Endothelial cell of umbilical vein (primary cell): Measurements from ENCODE around the gene KRTAP10-5.

Experiments used
- CTCF ChIP-seq, 2 donors: IDR thresholded peaks; 1 replicate in 1 of 2; 2 replicates in 1 of 2; pipeline ENCODE4 v1.5.1; 2011; ENCODE audit warnings: low read length in 2 of 2, mild to moderate bottlenecking in 2 of 2, moderate library complexity in 2 of 2, control low read depth in 1 of 2, inconsistent platforms in 1 of 2, low read depth in 1 of 2; ENCODE audit not compliant: insufficient read depth in 1 of 2; ENCODE audit errors: extremely low read depth in 1 of 2
- EZH2 ChIP-seq: IDR thresholded peaks from 2 replicates; pipeline ENCODE4 v1.6.1; 2012; ENCODE audit warnings: borderline replicate concordance, low read depth, mild to moderate bottlenecking, moderate library complexity, low read length, inconsistent platforms; ENCODE audit not compliant: severe bottlenecking
- FOS ChIP-seq: IDR thresholded peaks from 2 replicates; pipeline ENCODE4 v1.6.1; 2011; ENCODE audit warnings: mild to moderate bottlenecking, low read length, moderate library complexity, borderline replicate concordance; ENCODE audit not compliant: insufficient read depth
- JUN ChIP-seq: IDR thresholded peaks from 2 replicates; pipeline ENCODE4 v1.6.1; 2011; ENCODE audit warnings: borderline replicate concordance, low read depth; ENCODE audit not compliant: insufficient read length, insufficient read depth
- POLR2A ChIP-seq: IDR thresholded peaks from 2 replicates; pipeline ENCODE4 v1.6.1; 2012; ENCODE audit warnings: low read depth, mild to moderate bottlenecking, control low read depth, low read length
- POLR2AphosphoS5 ChIP-seq: IDR thresholded peaks from 2 replicates; pipeline ENCODE4 v1.6.1; 2012; ENCODE audit warnings: low read depth, mild to moderate bottlenecking, control low read depth, low read length, moderate library complexity; ENCODE audit not compliant: insufficient read depth

- TF ChIP-seq POLR2A (no peak), CTCF (IDR thresholded peaks at IDR 0.05; ENCODE audit: extremely low read depth in 1 of 2, insufficient read depth in 1 of 2, low read depth in 1 of 2, low read length in 2 of 2) (no peak), EZH2 (no peak), FOS (no peak), POLR2AphosphoS5 (no peak), JUN (no peak)
These were observed 15.1 kb upstream of the KRTAP10-5 start for GRCh38 chr21:44595524-44595923.
